Fibroblast of mammary gland (primary cell): Measurements from ENCODE around the gene TMC3.
A peak's percentile ranks its signal among the peaks of the same experiment; 100 is the strongest.

Source experiments
- DNase-seq: peaks from one replicate; pipeline ENCODE4 v3.0.0-alpha.2; 2010; ENCODE audit warnings: low read depth
- H3K4me3 ChIP-seq: 2 replicates; pipeline ENCODE4 v1.5.1; 2011; ENCODE audit warnings: low read depth, mild to moderate bottlenecking, low read length, moderate library complexity; ENCODE audit not compliant: control insufficient read depth
- CTCF ChIP-seq: conservative IDR thresholded peaks from 2 replicates; pipeline ENCODE4 v1.5.1; 2011; ENCODE audit warnings: low read depth, low read length, inconsistent platforms; ENCODE audit not compliant: control insufficient read depth, insufficient read depth

The TMC3 gene

DNA sequence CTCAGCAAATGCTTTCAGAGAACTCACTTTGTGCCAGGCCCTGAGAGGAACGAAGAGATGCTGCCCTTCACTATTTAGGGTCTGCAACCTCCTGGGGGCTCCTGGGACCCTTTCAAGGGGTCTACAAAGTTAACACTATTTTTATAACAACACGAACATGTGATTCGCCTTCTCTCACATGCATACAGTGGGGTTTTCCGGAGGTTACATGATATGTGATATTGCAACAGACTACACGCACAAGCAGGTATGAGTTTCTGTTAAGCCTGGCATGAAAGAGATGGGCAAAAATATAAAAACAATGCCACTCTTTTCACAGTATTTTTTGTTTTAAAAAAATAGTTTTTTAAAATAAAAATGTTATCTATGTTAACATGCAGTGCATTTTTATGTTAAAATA is 60.3 kb downstream of the TMC3 start:
- TF ChIP-seq CTCF: no peak
- H3K4me3 ChIP-seq: no peak overlapping the region
- no peak for DNase-seq

- H3K4me3 ChIP-seq: no peak overlapping the region
- no peak for TF ChIP-seq CTCF
- peak; percentile 99 for DNase-seq
Measured at GRCh38 chr15:81312790-81313543, 61.0 kb downstream of the TMC3 start.

DNA sequence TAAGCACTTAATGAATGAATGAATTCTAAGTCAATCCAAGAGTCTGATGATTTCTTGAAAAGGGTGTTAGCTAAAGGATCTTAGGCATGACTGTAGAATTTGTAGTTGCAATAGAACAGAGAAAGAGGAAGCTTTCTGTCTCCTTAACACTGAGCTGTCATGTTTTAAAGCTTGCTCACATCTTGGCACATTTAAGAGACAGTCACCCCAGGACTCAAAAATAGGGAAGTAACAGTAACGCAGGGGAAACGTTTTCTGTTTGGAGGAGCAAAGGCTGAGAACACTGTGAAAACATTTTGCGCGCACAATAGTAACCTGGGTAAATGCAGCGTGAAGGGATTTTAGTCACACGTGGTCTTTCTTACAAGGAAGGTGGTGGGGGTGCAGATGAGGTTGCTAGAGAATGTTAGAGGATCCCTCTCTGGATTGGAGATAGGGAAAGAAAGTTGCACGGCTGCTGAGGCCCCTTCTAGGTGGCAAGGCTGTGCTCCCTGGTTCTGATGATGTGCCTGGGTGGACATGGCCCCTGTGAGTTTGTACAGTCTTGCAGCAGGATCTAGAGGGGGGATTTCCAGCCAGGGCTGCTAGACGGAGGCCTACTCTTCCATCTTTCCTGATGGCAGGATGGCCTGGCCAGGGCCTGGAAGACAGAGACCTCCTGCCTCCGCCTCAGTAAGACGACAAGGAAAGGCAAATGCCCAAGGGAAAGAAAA is 62.1 kb downstream of the TMC3 start:
- TF ChIP-seq CTCF: no peak
- DNase-seq: peak; percentile 82
- H3K4me3 ChIP-seq: no peak overlapping the region

DNA sequence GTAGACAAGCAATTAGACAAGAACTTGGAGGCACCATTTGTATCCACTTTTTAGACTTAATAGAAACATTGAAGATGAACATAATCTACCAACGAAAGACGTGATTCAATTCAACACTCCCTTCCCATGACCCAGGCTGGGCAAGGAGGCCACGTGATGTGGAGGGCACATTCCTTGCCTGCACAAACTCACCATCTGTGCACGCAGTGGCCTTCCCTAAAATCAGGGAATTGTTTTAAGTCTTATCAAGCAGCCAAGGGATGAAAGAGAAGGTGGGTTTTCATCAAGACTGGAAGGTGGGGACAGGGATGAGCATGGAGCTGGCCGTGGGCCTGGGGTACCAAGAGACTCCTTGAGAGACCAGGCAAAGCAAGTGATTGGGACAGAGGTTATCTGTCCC is 63.5 kb downstream of the TMC3 start:
- TF ChIP-seq CTCF: no peak
- DNase-seq: no peak
- H3K4me3 ChIP-seq: no peak overlapping the region

DNA sequence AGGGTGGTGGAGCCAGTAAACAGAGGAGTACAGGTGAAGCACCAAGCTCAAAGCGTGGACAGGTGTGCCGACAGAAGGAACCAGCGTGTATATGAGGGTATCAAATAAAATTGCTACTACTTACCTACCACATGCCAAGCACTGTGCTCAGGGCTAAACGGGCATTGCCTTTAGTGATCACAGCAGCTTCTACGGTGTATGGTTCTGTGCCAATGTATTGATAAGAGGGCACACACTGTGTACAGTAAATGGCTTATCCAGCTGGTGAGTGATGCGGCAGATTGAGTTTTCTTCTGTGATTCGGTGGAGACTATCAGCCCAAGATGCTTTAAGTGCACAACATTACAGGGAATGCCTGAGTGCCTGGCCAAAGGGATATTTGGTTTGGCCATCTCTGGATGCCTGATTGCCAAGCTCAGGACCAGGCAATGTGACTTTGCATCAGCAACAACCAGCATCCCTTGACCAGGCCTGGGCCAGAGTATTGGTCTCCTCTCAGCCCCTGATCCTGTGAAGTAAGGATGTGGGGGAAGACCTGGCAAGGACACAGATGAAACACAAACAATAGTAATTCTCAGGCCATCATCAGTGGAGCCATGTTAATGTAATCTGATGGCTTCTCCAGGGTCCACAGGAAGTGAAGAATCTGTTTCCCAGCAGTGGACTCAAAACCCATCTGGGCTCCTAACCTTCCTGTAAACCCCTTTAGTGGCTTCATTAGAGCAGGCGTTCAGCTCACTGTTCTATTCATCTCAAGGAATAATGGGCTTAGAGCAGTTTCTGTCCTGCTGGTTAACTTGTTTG is 64.2 kb downstream of the TMC3 start:
- DNase-seq: no peak
- no peak overlapping the region for H3K4me3 ChIP-seq
- TF ChIP-seq CTCF: no peak

- DNase-seq: peak; percentile 44
- H3K4me3 ChIP-seq: no peak overlapping the region
- no peak for TF ChIP-seq CTCF
Measured at GRCh38 chr15:81308260-81308659, 65.8 kb downstream of the TMC3 start.
